IMR-90 (cell line): ENCODE data around the gene PRSS56. TPM values are rescaled to one million over a fixed set of nuclear protein-coding genes. Genes with fewer than 3 reads are reported as not detected.

Source experiments
- ATAC-seq: fragments of 200-7000 bp; cut with Tn5 transposase; 2 replicates; pipeline ENCODE4 v1.9.1; 2020; ENCODE audit warnings: low read depth, mild to moderate bottlenecking, moderate library complexity
- BruUV-seq: library from RNA; stranded (reverse); fragments of 400-500 nt; replicated peaks from 2 replicates; lab custom pipeline; 2021; lab: Mats Ljungman, UMichigan
- CTCF ChIA-PET: fragments of 300-600 bp; formaldehyde crosslinking; extraction: SDS; loops from one replicate; lab custom pipeline; 2021; ENCODE audit warnings: antibody characterized with exemption; lab: Yijun Ruan, JAX
- POLR2A ChIA-PET: fragments of 300-600 bp; sonication (Branson Sonifier 250); formaldehyde crosslinking; loops from one replicate; lab custom pipeline; 2022; ENCODE audit warnings: antibody characterized with exemption; ENCODE audit not compliant: unreplicated experiment; lab: Charles Lee
- DNase-seq: peaks from one replicate; pipeline ENCODE4 v3.0.0; 2013
- H2AFZ ChIP-seq: replicated peaks from 2 replicates; pipeline ENCODE3; 2013; ENCODE audit warnings: low read length, mild to moderate bottlenecking; ENCODE audit not compliant: poor library complexity
- H2AK5ac ChIP-seq: 2 replicates; pipeline ENCODE4 v1.6.1; 2013; ENCODE audit warnings: low read depth, low read length, inconsistent platforms
- H2AK9ac ChIP-seq: replicated peaks from 2 replicates; pipeline ENCODE3; 2013; ENCODE audit warnings: mild to moderate bottlenecking, low read depth, low read length, moderate library complexity; ENCODE audit not compliant: poor library complexity
- H2BK120ac ChIP-seq: 2 replicates; pipeline ENCODE4 v1.6.1; 2013; ENCODE audit warnings: low read depth, low read length, inconsistent platforms
- H2BK15ac ChIP-seq: 3 replicates; pipeline ENCODE4 v1.6.1; 2013; ENCODE audit warnings: low read depth, low read length, inconsistent platforms
- H2BK20ac ChIP-seq: 2 replicates; pipeline ENCODE4 v1.6.1; 2013; ENCODE audit warnings: low read depth, mild to moderate bottlenecking, inconsistent platforms, low read length, moderate library complexity
- H2BK5ac ChIP-seq: 2 replicates; pipeline ENCODE4 v1.6.1; 2013; ENCODE audit warnings: mild to moderate bottlenecking, low read depth, low read length, inconsistent platforms; ENCODE audit not compliant: poor library complexity, severe bottlenecking
- H3K14ac ChIP-seq: replicated peaks from 2 replicates; pipeline ENCODE4 v1.6.1; 2013; ENCODE audit warnings: low read depth, low read length, inconsistent platforms
- H3K18ac ChIP-seq: 2 replicates; pipeline ENCODE4 v1.6.1; 2013; ENCODE audit warnings: low read depth, low read length, control low read depth
- H3K23ac ChIP-seq: 2 replicates; pipeline ENCODE4 v1.6.1; 2013; ENCODE audit warnings: low read depth, low read length, inconsistent platforms
- H3K27ac ChIP-seq: 2 replicates; pipeline ENCODE4 v1.5.1; 2013; ENCODE audit warnings: mild to moderate bottlenecking, control low read depth, low read length; ENCODE audit not compliant: insufficient read depth
- H3K27me3 ChIP-seq: 2 replicates; pipeline ENCODE4 v1.6.1; 2013; ENCODE audit warnings: low read length; ENCODE audit not compliant: control insufficient read depth, insufficient read depth
- H3K36me3 ChIP-seq: 2 replicates; pipeline ENCODE4 v1.6.1; 2013; ENCODE audit warnings: low read length, mixed read lengths; ENCODE audit not compliant: control insufficient read depth, insufficient read depth
- H3K4ac ChIP-seq: 2 replicates; pipeline ENCODE4 v1.6.1; 2013; ENCODE audit warnings: low read depth, low read length, inconsistent platforms
- H3K4me1 ChIP-seq: 2 replicates; pipeline ENCODE4 v1.6.1; 2013; ENCODE audit warnings: low read length, mixed read lengths; ENCODE audit not compliant: control insufficient read depth, insufficient read depth
- H3K4me2 ChIP-seq: 2 replicates; pipeline ENCODE4 v1.6.1; 2013; ENCODE audit warnings: low read depth, mild to moderate bottlenecking, control low read depth, low read length, moderate library complexity
- H3K4me3 ChIP-seq: 2 replicates; pipeline ENCODE4 v1.5.1; 2013; ENCODE audit warnings: low read depth, mild to moderate bottlenecking, control low read depth, low read length, moderate library complexity; ENCODE audit not compliant: insufficient read depth
- H3K56ac ChIP-seq: 2 replicates; pipeline ENCODE4 v1.6.1; 2013; ENCODE audit warnings: low read length, inconsistent platforms; ENCODE audit not compliant: insufficient read depth; ENCODE audit errors: extremely low read depth
- H3K79me1 ChIP-seq, 2 experiments: 2 replicates each; pipeline ENCODE4 v1.6.1; 2013; ENCODE audit warnings: low read length in 2 of 2, inconsistent platforms in 1 of 2, low read depth in 1 of 2
- H3K9ac ChIP-seq: 2 replicates; pipeline ENCODE4 v1.6.1; 2013; ENCODE audit warnings: low read depth, low read length, control low read depth
- H3K9me1 ChIP-seq: 2 replicates; pipeline ENCODE4 v1.6.1; 2013; ENCODE audit warnings: low read length, inconsistent platforms; ENCODE audit not compliant: insufficient read depth
- H3K9me3 ChIP-seq: 2 replicates; pipeline ENCODE4 v1.6.1; 2013; ENCODE audit warnings: low read length; ENCODE audit not compliant: control insufficient read depth, insufficient read depth
- H4K20me1 ChIP-seq: 2 replicates; pipeline ENCODE4 v1.6.1; 2013; ENCODE audit warnings: low read length, inconsistent platforms; ENCODE audit not compliant: insufficient read depth
- H4K5ac ChIP-seq: 2 replicates; pipeline ENCODE4 v1.6.1; 2013; ENCODE audit warnings: mild to moderate bottlenecking, low read depth, low read length, control low read depth
- H4K8ac ChIP-seq, 2 experiments: 2 replicates each; pipeline ENCODE4 v1.6.1; 2013; ENCODE audit warnings: low read depth in 2 of 2, low read length in 2 of 2, control low read depth in 1 of 2, inconsistent platforms in 1 of 2
- H4K91ac ChIP-seq: 2 replicates; pipeline ENCODE4 v1.6.1; 2013; ENCODE audit warnings: low read depth, low read length, inconsistent platforms; ENCODE audit not compliant: insufficient read depth
- BHLHE40 ChIP-seq: fragments of 150-350 bp; IDR thresholded peaks from 2 replicates; pipeline ENCODE4 v1.6.1; 2016; ENCODE audit warnings: mild to moderate bottlenecking, low read depth, low read length
- CEBPB ChIP-seq: IDR thresholded peaks from 2 replicates; pipeline ENCODE4 v1.6.1; 2012; ENCODE audit warnings: low read depth, low read length, improper control_type of control experiment
- CHD1 ChIP-seq: IDR thresholded peaks from 2 replicates; pipeline ENCODE4 v1.6.1; 2012; ENCODE audit warnings: low read depth, low read length, improper control_type of control experiment
- CTCF ChIP-seq: conservative IDR thresholded peaks from 2 replicates; pipeline ENCODE4 v1.5.1; 2012; ENCODE audit warnings: mild to moderate bottlenecking, low read depth, low read length, improper control_type of control experiment
- FOS ChIP-seq: fragments of 150-350 bp; IDR thresholded peaks from 2 replicates; pipeline ENCODE4 v1.6.1; 2016; ENCODE audit warnings: low read depth, low read length
- MAFK ChIP-seq: IDR thresholded peaks from 2 replicates; pipeline ENCODE4 v1.6.1; 2012; ENCODE audit warnings: low read depth, low read length, improper control_type of control experiment
- MXI1 ChIP-seq: IDR thresholded peaks from 2 replicates; pipeline ENCODE4 v1.6.1; 2012; ENCODE audit warnings: low read depth, mild to moderate bottlenecking, low read length, moderate library complexity, borderline replicate concordance
- NFE2L2 ChIP-seq: fragments of 150-350 bp; IDR thresholded peaks from 2 replicates; pipeline ENCODE4 v1.6.1; 2016; ENCODE audit warnings: low read depth, mild to moderate bottlenecking, low read length
- POLR2A ChIP-seq: IDR thresholded peaks from 2 replicates; pipeline ENCODE4 v1.6.1; 2012; ENCODE audit warnings: mild to moderate bottlenecking, low read depth, low read length
- RCOR1 ChIP-seq: IDR thresholded peaks from 2 replicates; pipeline ENCODE4 v1.6.1; 2012; ENCODE audit warnings: mild to moderate bottlenecking, low read length, improper control_type of control experiment; ENCODE audit not compliant: insufficient replicate concordance
- RFX5 ChIP-seq: IDR thresholded peaks from 2 replicates; pipeline ENCODE4 v1.8.0; 2012; ENCODE audit warnings: low read depth, mild to moderate bottlenecking, low read length, moderate library complexity
- SMC3 ChIP-seq: fragments of 150-350 bp; IDR thresholded peaks from 2 replicates; pipeline ENCODE4 v1.6.1; 2016; ENCODE audit warnings: low read depth, mild to moderate bottlenecking, antibody characterized with exemption, low read length, moderate library complexity
- WGBS, 2 experiments: methylation state at CpG; one replicate each; pipeline versions ENCODE4 v1.1.5 to v1.1.7; 2013; ENCODE audit warnings: missing lambda C conversion rate in 2 of 2; ENCODE audit not compliant: insufficient read length in 1 of 2; ENCODE audit errors: extremely low coverage in 2 of 2; 5-methylcytosine and 5-hydroxymethylcytosine counted together
- dilution Hi-C: fragments of 300-500 bp; cut with HindIII; formaldehyde crosslinking; loops from one replicate; pipeline ENCODE4 v1.14.3; 2018; ENCODE audit warnings: low sequenced_read_pairs; ENCODE audit not compliant: unreplicated experiment
- in situ Hi-C: fragments of 300-500 bp; cut with MboI; formaldehyde crosslinking; loops from 3 replicates; pipeline ENCODE4 v1.14.3; 2019; ENCODE audit warnings: low sequenced_read_pairs, inconsistent platforms, mixed read lengths
- intact Hi-C: fragments of 100-400 bp; cut with micrococcal nuclease; formaldehyde crosslinking; loops from 2 replicates; pipeline ENCODE4 v1.10.0; 2022
- polyA plus RNA-seq, 3 experiments: library from polyadenylated mRNA; depleted of rRNA; stranded (reverse); fragments of >200 nt; gene quantifications; 2 replicates each; pipeline ENCODE4 v1.2.3, GENCODE V29; 2012; ENCODE audit warnings: low replicate concordance in 1 of 3
- total RNA-seq: library from RNA; depleted of rRNA; stranded (reverse); fragments of >200 nt; gene quantifications from 2 replicates; pipeline ENCODE4 v1.2.3, GENCODE V29; 2012
- TF ChIP-seq, protein P1 (sequence below): fragments of 150-350 bp; IDR thresholded peaks from 2 replicates; pipeline ENCODE4 v1.6.1; 2016; ENCODE audit warnings: low read depth, mild to moderate bottlenecking, low read length, moderate library complexity, borderline replicate concordance
- TF ChIP-seq, protein P2 (sequence below): fragments of 150-350 bp; IDR thresholded peaks from 2 replicates; pipeline ENCODE4 v1.6.1; 2017; ENCODE audit warnings: mild to moderate bottlenecking, antibody characterized with exemption, low read length, low read depth

Gene PRSS56
- total and polyA plus RNA-seq, 2 of the 4 experiments (the other 2 are of a cell fraction): not detected

DNA sequence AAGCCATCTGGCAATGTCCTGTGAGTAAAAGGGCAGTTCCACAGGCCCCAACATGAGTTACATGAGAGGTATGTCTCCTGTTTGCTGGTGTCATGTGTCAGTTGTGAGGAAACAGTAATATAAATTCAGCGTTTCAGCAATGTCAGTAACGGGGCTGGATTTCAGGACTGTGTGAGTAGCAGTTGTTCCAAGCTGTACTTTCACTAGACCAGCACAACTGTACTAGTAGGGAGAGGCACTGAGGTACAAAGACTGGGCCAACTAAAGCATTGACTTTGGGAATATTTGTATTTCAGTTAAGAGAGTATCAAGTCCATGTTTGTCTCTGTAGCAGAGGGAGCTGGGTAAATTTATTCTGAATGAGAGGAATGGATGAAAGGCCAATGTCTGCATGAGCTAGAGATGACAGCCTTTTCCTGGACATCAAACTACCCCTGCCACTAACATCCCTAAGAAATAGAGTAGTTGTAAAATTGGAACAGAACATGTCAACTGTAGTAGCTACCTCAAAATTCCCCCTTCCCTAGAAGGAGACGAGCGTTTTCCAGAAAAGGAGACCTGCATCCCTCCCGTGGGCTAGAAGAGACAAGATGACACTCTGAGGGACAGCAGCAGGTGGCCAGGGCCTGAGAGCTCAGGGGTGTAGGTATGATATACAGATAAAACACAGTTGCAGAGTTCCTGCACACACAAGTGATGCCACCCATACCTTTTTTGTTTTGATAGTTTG, 54.7 kb downstream of the PRSS56 start:
- intact Hi-C loops (no loop called here), dilution Hi-C loops (no loop called here), in situ Hi-C loops (no loop called here)
- no CpG with 5 or more reads among the region's 5 CpGs for WGBS, 2 experiments
- no peak overlapping the region for H2AK9ac ChIP-seq
- no peak overlapping the region for H2AFZ ChIP-seq
- H2BK120ac ChIP-seq: no peak overlapping the region
- H3K4me1 ChIP-seq: peaks cover 6% of the 10 kb centered on the region; the same call in 1 of the 2 replicates
- no peak overlapping the region for H4K5ac ChIP-seq
- ChIA-PET POLR2A (no interaction called here), CTCF (interaction anchor here (0.5 kb wide), 1 partner anchor 142 kb away, joined by 3 read pairs; no protein-coding TSS in a partner anchor)
- no peak overlapping the region for H2BK15ac ChIP-seq
- no peak overlapping the region for H3K23ac ChIP-seq
- H3K36me3 ChIP-seq: peaks cover 9% of the 10 kb centered on the region; the same call in 1 of the 2 replicates
- H2BK20ac ChIP-seq: 0 out of 2 replicates have a peak overlapping the region, but pooled peaks have one; percentile 3
- ATAC-seq (peak; percentile 80), DNase-seq (peak; percentile 83)
- H3K56ac ChIP-seq: no peak overlapping the region
- peak overlapping the region; percentile 32; the same call in 1 of the 2 replicates for H3K4me2 ChIP-seq
- H3K79me1 ChIP-seq: peaks cover 0 to 21% of the 10 kb centered on the region in 2 experiments; a peak in 1 of 4 replicates
- H2BK5ac ChIP-seq: peak overlapping the region; percentile 23
- H3K27ac ChIP-seq: no peak overlapping the region
- H3K18ac ChIP-seq: no peak overlapping the region
- no TSS peak for BruUV-seq
- H4K8ac ChIP-seq: no peak overlapping the region; a peak in 1 of 4 replicates
- H2AK5ac ChIP-seq: no peak overlapping the region
- no peak overlapping the region; the same call in 1 of the 2 replicates for H3K14ac ChIP-seq
- peaks cover 9% of the 10 kb centered on the region; the same call in 1 of the 2 replicates for H3K9me1 ChIP-seq
- no peak overlapping the region for H4K91ac ChIP-seq
- no peak overlapping the region for H3K9ac ChIP-seq
- H3K9me3 ChIP-seq: no peaks in the 10 kb centered on the region
- no peaks in the 10 kb centered on the region for H3K27me3 ChIP-seq
- H3K4me3 ChIP-seq: no peak overlapping the region
- no peaks in the 10 kb centered on the region for H4K20me1 ChIP-seq
- peak overlapping the region; percentile 27; the same call in 1 of the 2 replicates for H3K4ac ChIP-seq
- TF ChIP-seq POLR2A (no peak), MAFK (no peak), RFX5 (no peak), SMC3 (no peak), CTCF (no peak), FOS (no peak), NFE2L2 (no peak), CHD1 (no peak), CEBPB (peak; percentile 52; the same call in 1 of the 2 replicates), BHLHE40 (no peak), RCOR1 (peak; percentile 25), MXI1 (no peak)
- TF ChIP-seq, protein P1, sequence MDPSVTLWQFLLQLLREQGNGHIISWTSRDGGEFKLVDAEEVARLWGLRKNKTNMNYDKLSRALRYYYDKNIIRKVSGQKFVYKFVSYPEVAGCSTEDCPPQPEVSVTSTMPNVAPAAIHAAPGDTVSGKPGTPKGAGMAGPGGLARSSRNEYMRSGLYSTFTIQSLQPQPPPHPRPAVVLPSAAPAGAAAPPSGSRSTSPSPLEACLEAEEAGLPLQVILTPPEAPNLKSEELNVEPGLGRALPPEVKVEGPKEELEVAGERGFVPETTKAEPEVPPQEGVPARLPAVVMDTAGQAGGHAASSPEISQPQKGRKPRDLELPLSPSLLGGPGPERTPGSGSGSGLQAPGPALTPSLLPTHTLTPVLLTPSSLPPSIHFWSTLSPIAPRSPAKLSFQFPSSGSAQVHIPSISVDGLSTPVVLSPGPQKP: no peak
- TF ChIP-seq, protein P2, sequence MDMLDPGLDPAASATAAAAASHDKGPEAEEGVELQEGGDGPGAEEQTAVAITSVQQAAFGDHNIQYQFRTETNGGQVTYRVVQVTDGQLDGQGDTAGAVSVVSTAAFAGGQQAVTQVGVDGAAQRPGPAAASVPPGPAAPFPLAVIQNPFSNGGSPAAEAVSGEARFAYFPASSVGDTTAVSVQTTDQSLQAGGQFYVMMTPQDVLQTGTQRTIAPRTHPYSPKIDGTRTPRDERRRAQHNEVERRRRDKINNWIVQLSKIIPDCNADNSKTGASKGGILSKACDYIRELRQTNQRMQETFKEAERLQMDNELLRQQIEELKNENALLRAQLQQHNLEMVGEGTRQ: no peak
